NCI-H510A (cell line): ENCODE results near the gene KCNIP2.

Experiments used
- DNase-seq: peaks from one replicate; lab custom pipeline; 2025; lab: John Stamatoyannopoulos, UW

Gene KCNIP2

DNA sequence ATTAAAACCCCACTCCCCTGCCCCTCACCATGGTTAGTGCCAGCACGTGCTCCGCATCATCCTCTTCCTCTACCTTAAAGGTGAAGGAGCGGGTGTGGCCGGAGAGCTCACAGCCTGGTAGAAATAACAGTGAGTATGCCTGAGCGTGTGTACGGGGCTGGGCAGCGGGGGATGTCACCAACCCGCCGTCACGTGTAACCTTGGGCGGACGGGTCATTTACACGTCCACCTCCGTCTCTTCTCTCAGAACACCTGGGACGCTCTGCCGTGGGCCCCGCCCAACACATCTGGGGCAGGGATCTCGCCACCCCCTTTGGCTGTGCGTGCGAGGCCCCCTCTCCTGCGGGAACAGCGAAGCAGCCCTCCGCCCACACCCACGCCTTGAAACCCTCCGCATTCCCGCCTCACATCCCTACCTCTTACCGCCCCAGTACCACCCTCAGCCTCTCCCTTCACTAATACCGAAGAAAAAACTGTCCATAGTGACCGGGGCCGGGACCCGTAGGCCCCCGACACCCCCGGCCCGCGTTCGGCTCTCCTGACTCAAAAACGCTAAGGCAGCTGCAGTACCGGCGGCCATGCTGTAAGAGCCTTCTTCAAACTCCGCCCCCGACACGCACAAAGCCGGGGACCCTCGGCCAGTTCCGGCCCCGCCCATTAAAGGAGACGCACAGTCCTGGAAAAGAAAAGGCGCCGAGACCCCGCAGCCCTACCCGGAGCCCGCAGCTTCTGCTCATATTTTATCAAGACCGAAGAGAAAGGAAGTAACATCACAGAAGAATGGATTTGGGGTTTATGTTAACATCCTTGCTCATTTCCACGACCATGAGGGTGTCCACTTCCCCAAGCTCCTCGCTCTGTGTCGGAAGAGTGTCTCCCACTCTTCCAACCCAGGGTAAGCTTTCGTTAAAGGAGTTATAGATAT is 60.5 kb downstream of the KCNIP2 start, which contains the start of gene NPM3:
Gene NPM3 (minus strand): TSS at position 636 of the 925 bp plus-strand sequence. CDS start 56 bp downstream, at position 580.
- DNase-seq: peak; percentile 87

GRCh38 chr10:101781984-101782810 is 61.4 kb downstream of the KCNIP2 start:
- no peak for DNase-seq

- no peak for DNase-seq
Observed at GRCh38 chr10:101781655-101781983, 62.0 kb downstream of the KCNIP2 start.

DNA sequence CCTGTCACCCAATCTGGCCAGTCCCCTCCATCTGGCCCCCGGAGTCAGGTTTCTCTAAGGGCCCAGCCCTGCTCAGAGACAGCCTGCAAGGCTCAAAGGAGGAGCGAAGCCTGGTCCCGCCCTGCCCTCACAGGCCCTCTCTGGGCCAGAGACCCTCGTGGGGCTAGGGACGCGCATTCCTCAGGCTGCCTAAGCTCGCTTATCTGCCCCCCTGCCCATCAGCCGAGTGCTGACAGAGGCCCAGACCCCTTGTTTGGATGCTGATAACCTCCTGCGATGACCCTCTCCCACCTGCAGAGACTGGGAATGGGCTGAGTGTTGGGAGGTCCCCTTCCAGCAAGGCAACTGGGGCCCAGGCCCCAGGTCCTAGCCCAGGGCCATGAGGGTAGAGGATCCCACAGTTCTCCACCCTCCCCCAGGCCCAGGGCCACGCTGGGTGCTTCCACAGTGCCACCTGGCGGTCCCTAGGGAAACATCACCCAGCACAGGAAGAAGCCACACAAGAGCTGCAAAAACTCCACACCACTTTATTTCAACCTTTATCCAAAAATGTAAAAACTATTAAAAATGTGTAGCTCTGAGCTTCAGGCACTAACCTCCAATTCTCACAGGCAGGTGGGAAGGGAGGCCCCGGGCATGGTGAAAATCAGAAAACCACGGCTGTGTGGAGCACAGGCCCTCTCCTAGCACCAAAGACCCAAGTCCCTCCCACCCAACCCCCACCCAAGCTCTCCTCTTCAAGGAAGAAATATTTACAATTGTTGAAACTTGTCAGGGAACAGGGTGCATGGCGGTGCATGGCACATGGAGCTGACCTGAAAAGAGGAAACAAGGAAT is 62.6 kb downstream of the KCNIP2 start:
- no peak for DNase-seq

GRCh38 chr10:101780187-101780817 is 63.3 kb downstream of the KCNIP2 start:
- no peak for DNase-seq

GRCh38 chr10:101779544-101780186 is 63.9 kb downstream of the KCNIP2 start:
- no peak for DNase-seq

DNA sequence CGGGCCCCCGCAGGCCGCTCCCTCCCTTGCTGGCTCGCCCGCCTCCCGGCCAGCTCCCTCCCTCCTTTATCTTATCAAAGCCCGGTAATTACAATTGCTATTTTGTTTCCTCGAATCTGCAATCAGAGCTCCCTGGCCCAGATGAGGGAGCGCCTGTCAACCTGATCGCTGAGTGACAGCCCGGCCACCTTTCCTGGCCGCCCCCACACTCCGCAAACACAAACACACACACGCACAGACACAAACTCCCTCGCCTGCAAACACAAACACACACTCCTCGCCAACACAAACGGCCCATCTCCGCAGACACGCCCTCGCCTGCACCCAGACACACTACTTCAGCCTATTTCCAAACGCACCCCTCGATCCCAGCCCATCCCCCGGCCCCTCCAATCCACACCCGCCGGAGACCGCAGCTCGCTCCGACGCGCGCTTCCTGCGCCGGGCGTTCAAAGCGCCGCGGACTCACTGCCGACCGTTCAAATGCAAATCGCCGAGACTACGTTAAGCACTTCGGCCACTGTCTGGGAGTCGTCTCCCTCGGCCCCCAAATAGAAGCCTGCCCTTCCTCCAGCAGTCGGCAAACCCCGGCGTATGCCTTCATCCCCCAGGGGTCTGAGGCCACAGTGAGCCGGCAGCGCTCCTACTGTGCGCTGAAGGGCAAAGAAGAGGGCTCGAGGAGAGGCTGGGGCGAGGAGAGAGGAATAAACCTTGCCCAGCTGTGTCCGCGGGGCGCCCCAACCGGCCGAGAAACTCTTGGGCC is 64.6 kb downstream of the KCNIP2 start:
- no peak for DNase-seq

DNA sequence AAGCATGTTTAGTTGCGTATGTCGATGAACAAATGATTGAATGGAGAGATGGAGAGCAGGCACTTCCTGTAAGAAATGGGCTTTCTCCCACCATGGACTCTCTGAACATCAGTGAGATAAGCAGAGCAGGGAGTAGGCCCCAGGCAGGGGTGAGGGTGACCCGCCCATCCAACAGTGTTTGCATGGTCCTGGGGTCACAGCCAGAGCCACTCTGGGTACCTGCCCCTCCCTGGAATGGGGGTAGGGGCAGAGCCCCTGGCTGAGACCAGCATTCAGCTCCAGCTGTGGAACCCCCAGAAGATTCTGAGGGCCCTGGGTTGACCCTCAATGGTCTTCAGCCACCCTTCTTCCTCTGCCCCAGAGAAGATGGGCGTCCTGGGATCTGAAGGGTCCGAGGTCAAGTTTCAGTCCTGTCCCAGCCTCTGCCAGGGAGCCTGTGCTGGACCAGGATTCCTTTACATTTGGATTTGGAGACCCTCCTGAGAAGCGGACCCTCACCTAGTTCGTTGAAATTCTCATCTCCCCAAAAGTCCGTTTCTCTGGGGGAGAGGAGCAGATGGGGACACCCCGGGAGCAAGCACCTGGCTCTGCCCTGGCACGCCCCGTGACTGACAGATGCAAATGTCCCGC is 65.3 kb downstream of the KCNIP2 start:
- no peak for DNase-seq

DNA sequence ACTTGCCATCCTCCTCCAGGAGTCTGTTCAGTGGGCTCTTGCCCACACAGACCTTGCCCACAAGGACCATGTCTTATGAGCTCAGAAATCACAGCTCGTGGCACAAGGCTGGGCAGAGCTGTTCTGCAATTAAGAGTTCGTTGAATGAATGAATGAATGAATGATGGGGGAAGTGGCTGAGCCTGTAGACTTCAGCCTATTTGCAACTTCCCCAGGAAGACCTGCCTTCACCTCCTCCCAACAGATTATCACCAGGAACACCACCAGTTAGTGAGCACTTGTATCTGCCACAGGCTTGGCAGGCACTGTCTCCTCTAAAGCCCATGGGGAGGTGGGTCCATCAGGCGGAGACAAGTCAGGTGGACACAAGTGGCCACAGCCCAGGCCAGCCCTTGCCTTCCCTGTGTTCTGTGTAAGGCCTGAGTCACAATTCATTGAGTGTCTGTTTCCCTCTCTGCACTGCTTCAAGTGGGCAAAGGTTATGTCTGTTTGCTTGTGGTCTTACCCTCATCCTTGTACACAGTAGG is 65.9 kb downstream of the KCNIP2 start:
- no peak for DNase-seq

GRCh38 chr10:101776161-101776817 is 67.3 kb downstream of the KCNIP2 start:
- DNase-seq: no peak
